ENCODE data around the gene CXCL1. TPM values are rescaled to one million over a fixed set of nuclear protein-coding genes. Genes with fewer than 3 reads are reported as not detected.

Gene CXCL1
- total RNA-seq (8.3 and 9.6 TPM in 2 replicates), polyA plus RNA-seq (28.8 and 33.5 TPM in 2 replicates)

GRCh38 chr4:73869130-73870055, at the start of gene CXCL1:
CXCL1 (plus strand) TSS chr4:73869393; CDS start chr4:73869471, 78 bp downstream.
- H3K27ac ChIP-seq: no peak within 1 kb of the TSS
- WGBS (ENCODE audit: low lambda C conversion rate, missing lambda C conversion rate): 7% methylated on average over 61 of the region's 61 CpGs
- H2AFZ ChIP-seq: peak within 1 kb of the TSS; percentile 88
- peak; percentile 54 for DNase-seq (ENCODE audit: low spot score)
- TF ChIP-seq CTCF (IDR thresholded peaks at IDR 0.05; ENCODE audit: poor library complexity): no peak
- TF ChIP-seq EZH2 (IDR thresholded peaks at IDR 0.05; ENCODE audit: borderline replicate concordance): no peak
- TF ChIP-seq EZH2phosphoT487 (IDR thresholded peaks at IDR 0.05; ENCODE audit: low read depth, severe bottlenecking, unreplicated experiment): no peak
- no peaks in the 10 kb centered on the region for H3K9me2 ChIP-seq (replicated peaks; ENCODE audit: insufficient read depth)
- H3K79me2 ChIP-seq: no peaks in the 10 kb centered on the region
- H3K36me3 ChIP-seq (replicated peaks; ENCODE audit: insufficient read depth, low read depth): no peaks in the 10 kb centered on the region
- peaks cover 5% of the 10 kb centered on the region for H3K4me1 ChIP-seq (ENCODE audit: insufficient read depth)
- H3K4me2 ChIP-seq: peak within 1 kb of the TSS; percentile 95
- H4K20me1 ChIP-seq (ENCODE audit: insufficient read depth, poor library complexity, severe bottlenecking): no peaks in the 10 kb centered on the region
- H3K27me3 ChIP-seq: peaks cover 3% of the 10 kb centered on the region
- peak within 1 kb of the TSS; percentile 66 for H3K4me3 ChIP-seq
- H3K9me3 ChIP-seq (ENCODE audit: low read depth): no peaks in the 10 kb centered on the region

GRCh38 chr4:73821325-73821724, 47.9 kb upstream of the CXCL1 start:
- Histone ChIP-seq H3K36me3 (replicated peaks; ENCODE audit: insufficient read depth, low read depth) (no peaks in the 10 kb centered on the region), H2AFZ (no peak overlapping the region), H4K20me1 (ENCODE audit: insufficient read depth, poor library complexity, severe bottlenecking) (no peaks in the 10 kb centered on the region), H3K4me1 (ENCODE audit: insufficient read depth) (no peaks in the 10 kb centered on the region), H3K4me2 (no peak overlapping the region), H3K79me2 (no peaks in the 10 kb centered on the region), H3K4me3 (no peak overlapping the region), H3K9me3 (ENCODE audit: low read depth) (no peaks in the 10 kb centered on the region), H3K27ac (no peak overlapping the region), H3K27me3 (no peaks in the 10 kb centered on the region), H3K9me2 (replicated peaks; ENCODE audit: insufficient read depth) (no peaks in the 10 kb centered on the region)
- DNase-seq (ENCODE audit: low spot score): no peak
- no peak for TF ChIP-seq EZH2phosphoT487 (IDR thresholded peaks at IDR 0.05; ENCODE audit: low read depth, severe bottlenecking, unreplicated experiment)
- no peak for TF ChIP-seq CTCF (IDR thresholded peaks at IDR 0.05; ENCODE audit: poor library complexity)
- no peak for TF ChIP-seq EZH2 (IDR thresholded peaks at IDR 0.05; ENCODE audit: borderline replicate concordance)
- 89% methylated on average over 4 of the region's 4 CpGs for WGBS (ENCODE audit: low lambda C conversion rate, missing lambda C conversion rate)

GRCh38 chr4:73822389-73822788, 46.8 kb upstream of the CXCL1 start:
- no peak for DNase-seq (ENCODE audit: low spot score)
- Histone ChIP-seq H3K27ac (no peak overlapping the region), H3K36me3 (replicated peaks; ENCODE audit: insufficient read depth, low read depth) (no peaks in the 10 kb centered on the region), H3K27me3 (no peaks in the 10 kb centered on the region), H2AFZ (no peak overlapping the region), H4K20me1 (ENCODE audit: insufficient read depth, poor library complexity, severe bottlenecking) (no peaks in the 10 kb centered on the region), H3K9me2 (replicated peaks; ENCODE audit: insufficient read depth) (no peaks in the 10 kb centered on the region), H3K4me2 (no peak overlapping the region), H3K4me1 (ENCODE audit: insufficient read depth) (no peaks in the 10 kb centered on the region), H3K4me3 (no peak overlapping the region), H3K79me2 (no peaks in the 10 kb centered on the region), H3K9me3 (ENCODE audit: low read depth) (no peaks in the 10 kb centered on the region)
- TF ChIP-seq EZH2phosphoT487 (IDR thresholded peaks at IDR 0.05; ENCODE audit: low read depth, severe bottlenecking, unreplicated experiment) (no peak), EZH2 (IDR thresholded peaks at IDR 0.05; ENCODE audit: borderline replicate concordance) (no peak), CTCF (IDR thresholded peaks at IDR 0.05; ENCODE audit: poor library complexity) (no peak)
- 90% methylated on average over 3 of the region's 3 CpGs for WGBS (ENCODE audit: low lambda C conversion rate, missing lambda C conversion rate)

Data from hepatocyte (in vitro differentiated cells).